Measurements from ENCODE around the gene HSH2D.

HSH2D gene

GRCh38 chr19:16198370-16198651 lies 54.8 kb downstream of the HSH2D start:
- no peak for DNase-seq

GRCh38 chr19:16199275-16199932 lies 55.9 kb downstream of the HSH2D start:
- no peak for DNase-seq

GRCh38 chr19:16200038-16201010 lies 56.8 kb downstream of the HSH2D start:
- no peak for DNase-seq

- DNase-seq: no peak
These were observed 57.5 kb downstream of the HSH2D start for GRCh38 chr19:16201011-16201391.

GRCh38 chr19:16202320-16203255 lies 59.1 kb downstream of the HSH2D start:
- no peak for DNase-seq

GRCh38 chr19:16203256-16204004 lies 59.9 kb downstream of the HSH2D start:
- no peak for DNase-seq

- no peak for DNase-seq
These were observed 60.5 kb downstream of the HSH2D start for GRCh38 chr19:16204005-16204294.

GRCh38 chr19:16205205-16206045 lies 61.9 kb downstream of the HSH2D start:
- no peak for DNase-seq

GRCh38 chr19:16206046-16206605 lies 62.6 kb downstream of the HSH2D start:
- DNase-seq: no peak

- no peak for DNase-seq
These were observed 63.2 kb downstream of the HSH2D start for GRCh38 chr19:16206637-16207036.

GRCh38 chr19:16207063-16207462 lies 63.6 kb downstream of the HSH2D start:
- DNase-seq: no peak

GRCh38 chr19:16207490-16208025 lies 64.1 kb downstream of the HSH2D start:
- DNase-seq: no peak

Measured in kidney glomerular epithelial cell (primary cell).